Measurements from ENCODE around the gene SPOCK1.

SPOCK1 gene

GRCh38 chr5:137214446-137215189 lies 284.5 kb downstream of the SPOCK1 start:
- DNase-seq: no peak

DNA sequence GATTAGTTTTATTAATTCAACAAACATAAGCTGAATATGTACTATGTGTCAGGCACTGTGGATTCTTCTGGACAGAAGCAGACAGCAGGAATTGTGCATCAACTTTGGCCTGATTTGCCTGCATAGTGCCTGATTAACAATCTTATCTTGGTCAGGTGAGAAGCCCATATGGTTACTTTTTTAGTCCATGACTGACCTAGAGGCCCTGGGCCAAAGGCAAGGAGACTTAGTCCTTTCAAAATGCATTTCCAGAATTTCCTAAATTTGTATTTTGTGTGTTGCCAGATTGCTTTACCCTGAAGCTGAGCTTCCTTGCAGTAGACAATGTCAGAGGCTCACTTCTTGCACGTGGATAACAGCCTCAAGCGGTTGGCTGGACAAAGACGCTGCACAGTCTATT lies 286.7 kb downstream of the SPOCK1 start:
- DNase-seq: no peak

DNA sequence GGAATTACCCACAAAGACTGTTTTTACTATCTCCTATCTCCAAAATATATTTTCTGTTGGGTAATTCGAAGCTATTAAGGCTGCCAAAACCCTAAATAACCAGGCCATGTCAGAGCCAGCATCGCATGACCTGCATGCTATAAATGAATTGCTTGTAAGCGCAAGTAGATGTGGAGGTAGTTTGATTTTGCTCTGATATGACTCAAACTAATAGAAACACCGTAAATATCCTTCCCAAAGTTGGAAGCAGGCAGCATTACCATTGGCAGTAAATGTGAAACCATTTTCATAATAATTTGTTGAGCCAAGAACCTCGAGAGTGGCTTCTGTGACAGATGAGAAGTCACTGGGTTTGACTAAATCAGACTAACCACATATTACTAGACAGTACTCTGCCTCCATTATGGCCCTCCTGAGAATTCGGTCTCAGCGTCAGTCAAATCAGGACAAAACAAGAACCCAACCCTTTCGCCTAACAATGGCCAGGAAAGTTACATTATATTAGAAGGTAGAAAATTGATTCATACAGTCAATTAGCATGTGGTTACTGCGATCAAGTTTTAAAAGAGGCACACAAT lies 289.8 kb downstream of the SPOCK1 start:
- no peak for DNase-seq

DNA sequence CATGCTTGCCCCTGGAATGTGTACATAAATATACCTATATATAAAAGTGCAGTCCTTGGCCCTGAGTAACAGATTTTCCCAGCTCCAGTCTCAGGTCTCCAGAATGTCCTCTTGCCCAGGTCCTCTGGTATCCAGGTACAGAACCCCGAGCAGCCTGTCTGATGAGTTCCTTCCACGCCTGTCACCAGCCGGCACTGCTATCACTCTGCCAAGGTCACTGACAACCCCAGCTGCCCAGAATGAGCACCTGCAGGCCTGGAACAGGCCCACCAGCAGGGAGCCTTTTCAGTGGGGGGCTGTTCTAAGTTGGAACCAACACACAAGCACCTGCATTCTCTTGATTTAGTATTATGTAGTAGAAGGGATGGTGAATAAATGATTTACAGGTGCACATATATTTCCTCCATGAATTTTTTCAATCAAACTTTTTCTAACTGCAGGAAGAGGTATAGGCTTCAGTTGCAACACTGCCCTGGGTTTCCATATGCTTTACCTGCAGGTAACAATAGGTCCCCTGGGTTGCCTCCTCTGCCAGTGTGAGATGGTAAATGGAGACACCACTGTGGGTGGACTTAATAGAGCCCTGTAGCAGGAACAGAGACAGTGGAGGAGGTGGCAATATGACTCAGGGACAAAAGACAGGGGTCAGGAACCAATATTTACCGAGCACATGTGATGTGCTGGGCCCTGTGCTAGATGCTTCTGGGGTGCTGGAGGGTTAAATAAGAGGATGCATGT lies 291.9 kb downstream of the SPOCK1 start:
- DNase-seq: no peak

- no peak for DNase-seq
Observed at GRCh38 chr5:137206030-137206715, 293.0 kb downstream of the SPOCK1 start.

- DNase-seq: no peak
Observed at GRCh38 chr5:137205231-137206027, 293.7 kb downstream of the SPOCK1 start.

- DNase-seq: no peak
Observed at GRCh38 chr5:137203011-137203632, 296.0 kb downstream of the SPOCK1 start.

DNA sequence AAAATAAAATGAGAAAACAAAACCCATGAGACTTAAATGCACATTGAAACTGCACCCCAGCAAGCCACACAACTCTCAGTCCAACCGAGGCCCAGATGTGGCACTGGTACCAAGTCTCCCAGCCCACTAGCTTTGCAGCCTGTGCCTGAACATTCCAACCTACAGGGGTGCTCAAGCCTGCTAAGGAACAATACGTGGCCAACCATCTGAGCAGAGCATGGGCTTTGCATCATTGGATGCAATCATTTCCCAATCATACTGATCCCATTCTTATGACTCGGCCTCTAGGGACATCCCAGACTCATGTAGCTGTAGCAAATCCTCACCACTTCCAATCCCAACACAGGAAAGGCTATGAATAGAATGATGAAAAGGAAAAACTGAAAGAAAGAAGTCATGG lies 297.2 kb downstream of the SPOCK1 start:
- DNase-seq: no peak

- DNase-seq: no peak
Observed at GRCh38 chr5:137200906-137201700, 298.0 kb downstream of the SPOCK1 start.

GRCh38 chr5:137199966-137200365 lies 299.2 kb downstream of the SPOCK1 start:
- DNase-seq: no peak

GRCh38 chr5:137199201-137199600 lies 299.9 kb downstream of the SPOCK1 start:
- no peak for DNase-seq

GRCh38 chr5:137195483-137195882 lies 303.6 kb downstream of the SPOCK1 start:
- DNase-seq: no peak

DNA sequence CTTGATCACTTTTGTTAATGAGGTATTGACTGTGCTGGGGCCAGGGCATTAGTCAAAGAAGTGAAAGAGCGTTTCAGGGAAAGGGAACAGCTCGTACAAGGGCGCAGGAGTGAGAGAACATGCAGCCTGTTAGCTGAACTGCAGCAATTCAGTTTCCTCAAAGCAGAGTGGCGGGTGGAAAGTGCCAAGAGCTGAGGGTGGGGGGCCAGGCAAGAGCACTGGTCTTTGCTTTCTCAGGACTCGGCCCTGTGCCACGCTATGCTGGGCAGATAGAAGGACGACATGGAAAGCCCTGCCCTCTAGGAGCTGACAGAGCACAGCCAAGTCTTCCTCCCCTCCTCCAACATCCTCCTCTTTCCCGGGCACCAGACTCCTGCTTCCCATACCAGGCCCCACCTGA lies 304.8 kb downstream of the SPOCK1 start:
- DNase-seq: no peak

DNA sequence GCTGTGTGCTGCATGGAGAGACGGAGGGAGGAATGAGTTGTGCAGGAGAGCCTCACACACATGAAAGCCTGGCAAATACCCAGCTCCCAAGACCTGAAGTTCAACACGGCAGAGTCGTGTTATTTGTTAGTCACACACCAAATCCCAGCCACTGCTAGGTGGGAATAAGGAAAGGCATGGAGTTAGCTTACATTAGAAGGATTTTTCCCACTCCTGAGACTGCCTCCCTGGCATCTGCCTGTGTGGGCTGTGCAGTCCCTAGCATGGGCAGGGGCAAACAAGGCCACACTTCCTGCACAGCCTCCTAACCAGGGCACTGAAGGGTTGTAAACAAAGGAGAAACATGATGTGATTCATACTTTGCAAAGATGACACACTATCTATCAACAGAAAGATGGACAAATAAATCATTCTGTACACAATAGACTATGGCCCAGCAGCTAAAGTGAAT lies 306.8 kb downstream of the SPOCK1 start:
- DNase-seq: no peak

DNA sequence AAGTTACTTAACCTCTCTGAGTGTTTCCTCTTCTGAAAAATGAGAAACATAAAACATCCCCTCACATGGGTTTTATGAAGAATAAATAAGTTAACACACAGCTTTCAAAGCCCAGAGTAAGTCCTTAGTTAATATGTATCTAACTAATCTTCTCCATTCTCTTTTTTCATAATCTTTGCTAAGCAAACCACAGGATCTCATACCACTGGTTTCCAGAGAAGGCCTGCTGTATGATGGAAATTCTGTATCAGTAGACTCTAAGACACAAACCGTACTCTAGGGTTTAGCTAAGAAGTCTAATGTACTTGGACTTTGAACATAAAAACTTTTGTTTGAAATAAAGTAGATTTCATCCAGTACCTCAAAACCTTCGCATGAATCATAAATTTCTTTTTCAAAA lies 307.9 kb downstream of the SPOCK1 start:
- DNase-seq: no peak

GRCh38 chr5:137190441-137190840 lies 308.7 kb downstream of the SPOCK1 start:
- no peak for DNase-seq

GRCh38 chr5:137190031-137190430 lies 309.1 kb downstream of the SPOCK1 start:
- DNase-seq: no peak

DNA sequence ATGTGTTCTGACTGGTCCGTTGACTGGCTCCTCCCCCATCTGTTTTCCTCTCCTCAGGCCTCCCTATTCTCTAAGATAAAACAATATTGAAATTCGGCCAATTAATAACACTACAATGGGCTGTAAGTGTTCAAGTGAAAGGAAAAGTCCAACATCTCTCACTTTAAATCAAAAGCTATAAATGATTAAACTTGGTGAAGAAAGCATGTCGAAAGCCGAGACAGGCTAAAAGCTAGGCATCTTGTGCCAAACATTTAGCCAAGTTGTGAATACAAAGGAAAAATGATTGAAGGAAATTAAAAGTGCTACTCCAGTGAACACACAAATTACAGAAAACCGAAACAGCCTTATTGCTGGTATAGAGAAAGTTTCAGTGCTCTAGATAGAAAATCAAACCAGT lies 310.6 kb downstream of the SPOCK1 start:
- DNase-seq: no peak

DNA sequence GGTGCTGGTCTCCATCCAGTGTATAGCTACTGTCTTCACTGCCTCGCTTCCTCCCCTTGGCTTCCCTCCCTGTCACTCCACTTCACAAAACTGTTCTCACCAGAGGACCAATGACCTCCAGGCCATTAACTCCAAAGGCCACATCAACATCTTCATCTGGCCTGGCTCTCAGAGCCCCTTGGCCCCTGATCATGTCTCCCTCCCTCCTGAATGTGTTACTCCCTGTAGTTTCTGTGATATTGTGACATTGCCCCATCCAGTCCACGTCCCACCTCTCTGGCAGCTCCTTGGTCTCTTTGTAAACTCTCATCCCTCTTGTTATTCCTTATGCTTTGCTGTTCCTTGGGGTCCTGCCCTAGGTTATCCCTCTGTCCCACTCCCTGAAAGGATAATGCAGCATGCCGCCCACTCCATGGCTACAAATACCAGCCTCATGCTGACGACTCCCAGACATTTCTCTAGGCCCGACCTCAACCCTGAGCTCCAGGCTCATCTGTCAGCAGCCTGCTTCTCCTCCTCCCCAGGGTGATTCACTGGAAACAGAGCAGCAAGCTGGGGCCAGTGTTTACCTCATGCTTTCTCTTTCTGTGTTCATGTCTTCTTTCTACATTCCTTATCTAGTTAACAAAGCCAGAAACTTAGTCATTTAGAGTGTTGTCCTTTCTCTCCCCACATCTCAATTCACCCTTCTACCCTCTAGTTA lies 312.2 kb downstream of the SPOCK1 start:
- DNase-seq: no peak

- DNase-seq: no peak
Observed at GRCh38 chr5:137185193-137185592, 313.9 kb downstream of the SPOCK1 start.

- no peak for DNase-seq
Observed at GRCh38 chr5:137184734-137185133, 314.4 kb downstream of the SPOCK1 start.
